Measurements from ENCODE around the gene CRYZL1. TPM values are rescaled to one million over a fixed set of nuclear protein-coding genes. Genes with fewer than 3 reads are reported as not detected.
"Not testable (repeated sequence)": the region's sequence is repeated elsewhere in the genome, so short reads cannot be mapped to it uniquely, and the experiment has no call there.

Gene CRYZL1
- polyA plus RNA-seq, 3 donors from 2014 or later, result 28.8 to 50.2 (median 29.6) TPM

DNA sequence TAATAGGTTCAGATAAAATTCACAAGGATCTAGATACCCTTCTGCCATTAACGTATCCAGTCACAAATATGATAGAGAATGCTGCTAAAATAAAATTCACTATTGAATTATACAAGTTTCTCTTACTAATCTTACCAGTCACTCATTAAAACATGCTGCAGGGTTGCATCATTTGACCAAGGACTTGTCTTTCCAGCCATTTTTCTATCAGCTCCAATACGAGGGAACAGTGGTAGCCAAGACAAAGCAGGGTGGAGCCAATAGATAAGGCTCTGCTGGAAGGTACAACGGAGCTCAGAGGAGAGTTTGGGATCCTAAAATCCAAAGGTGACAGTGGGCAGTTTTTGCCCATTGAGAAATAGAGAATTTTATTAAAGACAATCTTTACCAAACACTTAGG is 57.1 kb downstream of the CRYZL1 start:
- H3K4me3 Mint-ChIP-seq, result no peak overlapping the region
- DNase-seq, result no peak
- H3K4me1 Mint-ChIP-seq, result peaks cover 15 to 21% of the 10 kb centered on the region in 2 donors
- H3K36me3 Mint-ChIP-seq, result no peaks in the 10 kb centered on the region
- no peak overlapping the region for H3K27ac Mint-ChIP-seq
- peaks cover 0 to 4% (median 4%) of the 10 kb centered on the region in 3 donors for H3K27me3 Mint-ChIP-seq (ENCODE audit: low read depth in 3 of 3)
- no peaks in the 10 kb centered on the region for H3K9me3 Mint-ChIP-seq

GRCh38 chr21:33578959-33579542 is 62.5 kb downstream of the CRYZL1 start:
- peak overlapping the region in 4 of 6 donors; percentile 45 to 80 (median 70) for H3K27ac Mint-ChIP-seq
- DNase-seq, result no peak
- no peaks in the 10 kb centered on the region for H3K27me3 Mint-ChIP-seq (ENCODE audit: low read depth in 3 of 3)
- H3K4me3 Mint-ChIP-seq, result no peak overlapping the region
- no peaks in the 10 kb centered on the region for H3K9me3 Mint-ChIP-seq
- H3K4me1 Mint-ChIP-seq, result no peaks in the 10 kb centered on the region
- H3K36me3 Mint-ChIP-seq, result peaks cover 0 to 12% (median 2%) of the 10 kb centered on the region in 3 donors

GRCh38 chr21:33578214-33578613 is 63.3 kb downstream of the CRYZL1 start:
- peaks cover 0 to 16% (median 2%) of the 10 kb centered on the region in 3 donors for H3K36me3 Mint-ChIP-seq
- no peaks in the 10 kb centered on the region for H3K9me3 Mint-ChIP-seq
- H3K27ac Mint-ChIP-seq, result peak overlapping the region in 2 of 6 donors; percentile 27 to 45
- H3K4me1 Mint-ChIP-seq, result no peaks in the 10 kb centered on the region
- no peak overlapping the region for H3K4me3 Mint-ChIP-seq
- no peaks in the 10 kb centered on the region for H3K27me3 Mint-ChIP-seq (ENCODE audit: low read depth in 3 of 3)
- no peak for DNase-seq

DNA sequence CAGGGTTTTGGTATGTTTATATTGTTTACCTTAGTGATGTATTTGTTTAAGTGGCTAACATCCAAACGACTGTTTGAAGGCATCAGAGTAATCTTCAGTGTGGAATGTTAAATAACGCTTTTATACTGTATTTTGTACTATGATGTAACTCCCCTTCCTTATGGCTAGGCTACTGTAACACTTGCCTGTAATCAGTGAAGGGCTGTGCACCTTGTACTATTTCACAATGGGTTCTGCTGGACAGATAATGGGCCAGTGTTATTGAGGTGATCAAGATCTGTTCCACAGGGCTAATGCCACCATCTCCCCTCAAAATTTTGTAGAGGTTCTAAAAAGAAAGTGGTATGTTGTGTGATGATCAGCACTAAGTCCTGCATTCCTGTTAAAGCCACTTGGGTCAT is 64.8 kb downstream of the CRYZL1 start:
- Mint-ChIP-seq H3K36me3 (peaks cover 0 to 16% (median 8%) of the 10 kb centered on the region in 3 donors), H3K27ac (peak overlapping the region in 3 of 6 donors; percentile 3 to 33 (median 4))
- not testable (repeated sequence) for H3K9me3 Mint-ChIP-seq; DNase-seq; H3K27me3 Mint-ChIP-seq (ENCODE audit: low read depth in 3 of 3); H3K4me1 Mint-ChIP-seq; H3K4me3 Mint-ChIP-seq

DNA sequence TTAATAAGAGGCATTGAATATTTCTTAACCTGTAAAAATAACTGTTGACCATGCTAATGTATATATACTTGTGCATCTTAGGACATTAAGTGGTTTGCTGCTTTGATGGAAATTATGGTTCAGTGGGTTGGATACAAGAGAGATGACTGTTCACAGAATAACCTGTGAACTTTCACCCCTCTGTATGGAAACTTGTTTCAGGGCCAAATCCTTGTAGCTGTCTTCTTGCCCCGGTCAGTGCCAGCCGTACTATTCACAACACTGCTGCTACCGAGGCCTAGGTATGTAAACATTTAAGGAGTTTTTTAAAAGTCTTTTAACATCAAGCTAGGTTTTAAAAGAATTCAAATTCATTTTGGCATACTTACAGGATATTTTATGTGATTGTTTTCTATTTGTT is 69.2 kb downstream of the CRYZL1 start:
- no peaks in the 10 kb centered on the region for H3K27me3 Mint-ChIP-seq (ENCODE audit: low read depth in 3 of 3)
- peaks cover 6 to 24% (median 21%) of the 10 kb centered on the region in 3 donors for H3K36me3 Mint-ChIP-seq
- peak overlapping the region in 4 of 6 donors; percentile 28 to 63 (median 45) for H3K27ac Mint-ChIP-seq
- no peak overlapping the region for H3K4me3 Mint-ChIP-seq
- H3K4me1 Mint-ChIP-seq, result peaks cover 13 to 20% of the 10 kb centered on the region in 2 donors
- DNase-seq, result no peak
- no peaks in the 10 kb centered on the region for H3K9me3 Mint-ChIP-seq

- Mint-ChIP-seq H3K36me3 (peaks cover 6 to 26% (median 17%) of the 10 kb centered on the region in 3 donors), H3K4me3 (no peak overlapping the region), H3K27ac (peak overlapping the region in 4 of 6 donors; percentile 26 to 61 (median 44)), H3K4me1 (peaks cover 13 to 36% of the 10 kb centered on the region in 2 donors), H3K9me3 (no peaks in the 10 kb centered on the region), H3K27me3 (ENCODE audit: low read depth in 3 of 3) (no peaks in the 10 kb centered on the region)
- no peak for DNase-seq
These were observed 71.5 kb downstream of the CRYZL1 start for GRCh38 chr21:33569991-33570390.

DNA sequence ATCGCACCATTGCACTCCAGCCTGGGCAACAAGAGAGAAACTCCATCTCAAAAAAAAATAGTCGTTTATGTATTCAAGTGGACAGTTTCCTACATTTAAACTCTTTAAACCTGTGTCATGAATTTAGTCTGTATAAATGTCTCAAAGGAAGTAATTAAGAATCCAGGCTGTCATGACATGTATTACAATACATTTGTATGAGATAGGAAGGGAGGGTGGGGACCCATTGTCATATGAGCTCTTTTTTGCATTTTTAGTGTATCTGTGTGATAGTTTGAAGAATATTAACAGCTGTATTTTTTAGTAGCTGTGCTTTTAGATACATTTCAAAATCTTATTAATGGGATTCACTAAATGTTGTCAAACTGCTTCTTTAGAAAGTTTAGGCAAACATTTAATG is 73.1 kb downstream of the CRYZL1 start:
- Mint-ChIP-seq H3K4me1 (peaks cover 18 to 43% of the 10 kb centered on the region in 2 donors), H3K4me3 (no peak overlapping the region), H3K9me3 (no peaks in the 10 kb centered on the region), H3K36me3 (peaks cover 6 to 27% (median 9%) of the 10 kb centered on the region in 3 donors), H3K27me3 (ENCODE audit: low read depth in 3 of 3) (no peaks in the 10 kb centered on the region), H3K27ac (peak overlapping the region in 1 of 6 donors; percentile 23)
- DNase-seq, result no peak

- peak overlapping the region in 5 of 6 donors; percentile 23 to 45 (median 28) for H3K27ac Mint-ChIP-seq
- peaks cover 6 to 27% (median 9%) of the 10 kb centered on the region in 3 donors for H3K36me3 Mint-ChIP-seq
- no peak overlapping the region for H3K4me3 Mint-ChIP-seq
- H3K9me3 Mint-ChIP-seq, result no peaks in the 10 kb centered on the region
- no peak for DNase-seq
- peaks cover 23 to 48% of the 10 kb centered on the region in 2 donors for H3K4me1 Mint-ChIP-seq
- H3K27me3 Mint-ChIP-seq (ENCODE audit: low read depth in 3 of 3), result no peaks in the 10 kb centered on the region
These were observed 73.6 kb downstream of the CRYZL1 start for GRCh38 chr21:33567914-33568313.

DNA sequence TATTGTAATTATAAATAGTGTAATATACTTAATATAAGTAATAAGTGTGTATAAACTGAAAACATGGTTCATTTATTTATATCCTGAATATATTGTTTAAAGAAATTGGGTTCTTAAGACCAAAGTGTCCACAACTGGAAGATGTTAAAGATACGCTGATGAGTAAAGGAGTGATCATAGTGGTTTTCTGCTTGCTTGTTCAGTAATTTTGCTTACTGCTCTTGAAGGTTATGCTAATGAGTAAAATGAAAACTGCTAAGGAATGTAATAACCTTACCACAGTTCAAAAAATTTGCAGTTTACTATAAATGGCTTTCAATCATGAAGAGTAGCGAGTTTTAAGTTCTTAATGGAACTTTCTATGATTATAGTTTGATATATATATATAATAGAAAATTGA is 75.0 kb downstream of the CRYZL1 start:
- peaks cover 9 to 21% (median 14%) of the 10 kb centered on the region in 3 donors for H3K36me3 Mint-ChIP-seq
- H3K4me3 Mint-ChIP-seq, result no peak overlapping the region
- H3K4me1 Mint-ChIP-seq, result peaks cover 29 to 52% of the 10 kb centered on the region in 2 donors
- no peak for DNase-seq
- no peaks in the 10 kb centered on the region for H3K27me3 Mint-ChIP-seq (ENCODE audit: low read depth in 3 of 3)
- no peaks in the 10 kb centered on the region for H3K9me3 Mint-ChIP-seq
- H3K27ac Mint-ChIP-seq, result no peak overlapping the region

DNA sequence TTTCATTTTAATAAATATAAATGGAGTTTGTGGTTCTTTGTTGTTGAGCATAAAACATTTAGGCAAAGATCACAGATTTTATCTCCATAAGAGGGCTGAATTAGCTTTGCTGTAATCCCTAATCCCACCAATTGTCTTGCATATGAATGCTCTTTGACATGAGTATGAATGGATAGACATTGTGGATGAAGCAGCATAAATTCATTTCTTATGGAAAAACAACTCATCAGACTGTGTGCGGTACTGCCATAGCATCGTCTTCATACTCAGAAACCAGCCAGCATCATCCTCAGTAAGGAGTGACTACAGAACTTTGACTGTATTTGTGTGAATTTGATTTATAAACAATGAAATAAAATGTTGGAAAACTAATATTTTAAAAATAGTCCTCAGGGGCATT is 79.2 kb downstream of the CRYZL1 start:
- no peak overlapping the region for H3K4me3 Mint-ChIP-seq
- no peaks in the 10 kb centered on the region for H3K9me3 Mint-ChIP-seq
- peaks cover 0 to 6% (median 2%) of the 10 kb centered on the region in 3 donors for H3K27me3 Mint-ChIP-seq (ENCODE audit: low read depth in 3 of 3)
- no peak for DNase-seq
- H3K4me1 Mint-ChIP-seq, result peaks cover 30 to 78% of the 10 kb centered on the region in 2 donors
- peak overlapping the region in 2 of 6 donors; percentile 38 to 41 for H3K27ac Mint-ChIP-seq
- H3K36me3 Mint-ChIP-seq, result peaks cover 28 to 46% (median 38%) of the 10 kb centered on the region in 3 donors

- H3K27ac Mint-ChIP-seq, result peak overlapping the region; percentile 31 to 68 (median 53)
- peaks cover 41 to 78% of the 10 kb centered on the region in 2 donors for H3K4me1 Mint-ChIP-seq
- no peak overlapping the region for H3K4me3 Mint-ChIP-seq
- H3K9me3 Mint-ChIP-seq, result no peaks in the 10 kb centered on the region
- H3K36me3 Mint-ChIP-seq, result peaks cover 28 to 54% (median 46%) of the 10 kb centered on the region in 3 donors
- DNase-seq, result no peak
- H3K27me3 Mint-ChIP-seq (ENCODE audit: low read depth in 3 of 3), result peaks cover 0 to 10% (median 2%) of the 10 kb centered on the region in 3 donors
These were observed 80.2 kb downstream of the CRYZL1 start for GRCh38 chr21:33561373-33561772.

DNA sequence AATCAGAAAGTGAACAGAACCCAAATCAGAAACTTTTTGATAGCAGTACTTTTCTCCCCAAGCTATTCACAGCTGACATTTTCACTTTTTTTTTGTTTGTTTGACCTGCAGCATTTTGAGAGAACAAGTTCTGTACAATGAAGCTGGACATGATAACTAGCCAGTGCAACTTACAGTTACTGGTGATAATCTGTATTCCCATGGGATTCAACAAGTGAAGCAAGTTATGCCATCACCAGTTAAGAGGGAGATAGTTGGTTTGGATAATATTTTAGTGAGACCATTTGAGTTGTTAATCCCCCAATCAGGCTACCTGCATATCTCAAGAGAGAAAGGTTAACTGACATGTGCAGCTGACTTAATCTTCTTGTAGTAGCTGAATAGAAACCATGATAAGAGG is 80.6 kb downstream of the CRYZL1 start:
- Mint-ChIP-seq H3K4me1 (peaks cover 45 to 78% of the 10 kb centered on the region in 2 donors), H3K36me3 (peaks cover 31 to 57% (median 50%) of the 10 kb centered on the region in 3 donors), H3K9me3 (no peaks in the 10 kb centered on the region), H3K27ac (peak overlapping the region; percentile 31 to 68 (median 53)), H3K27me3 (ENCODE audit: low read depth in 3 of 3) (peaks cover 0 to 14% (median 2%) of the 10 kb centered on the region in 3 donors), H3K4me3 (no peak overlapping the region)
- DNase-seq, result no peak

DNA sequence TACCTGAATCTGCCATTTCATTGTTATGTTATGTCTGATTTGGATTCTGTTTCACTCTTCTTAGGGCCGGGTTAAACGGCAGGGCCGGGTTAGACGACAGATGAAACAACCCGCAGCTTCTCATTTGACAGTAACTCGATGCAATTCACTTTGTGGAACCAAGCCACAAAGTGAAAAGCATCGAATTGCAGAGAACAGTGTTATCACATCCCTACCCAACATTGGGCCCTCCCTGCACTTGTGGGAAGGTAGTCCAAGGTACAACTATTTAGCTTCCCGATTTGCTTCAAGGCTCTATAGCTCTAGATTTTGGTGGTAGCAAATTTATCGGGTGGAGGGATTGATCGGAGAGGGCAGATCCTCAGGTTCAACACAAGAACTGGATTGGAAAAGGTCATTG is 81.7 kb downstream of the CRYZL1 start:
- peak overlapping the region in 2 of 6 donors; percentile 27 to 30 for H3K27ac Mint-ChIP-seq
- no peak overlapping the region for H3K4me3 Mint-ChIP-seq
- H3K4me1 Mint-ChIP-seq, result peaks cover 54 to 85% of the 10 kb centered on the region in 2 donors
- H3K36me3 Mint-ChIP-seq, result peaks cover 37 to 66% (median 55%) of the 10 kb centered on the region in 3 donors
- no peaks in the 10 kb centered on the region for H3K9me3 Mint-ChIP-seq
- DNase-seq, result no peak
- peaks cover 0 to 14% (median 3%) of the 10 kb centered on the region in 3 donors for H3K27me3 Mint-ChIP-seq (ENCODE audit: low read depth in 3 of 3)

DNA sequence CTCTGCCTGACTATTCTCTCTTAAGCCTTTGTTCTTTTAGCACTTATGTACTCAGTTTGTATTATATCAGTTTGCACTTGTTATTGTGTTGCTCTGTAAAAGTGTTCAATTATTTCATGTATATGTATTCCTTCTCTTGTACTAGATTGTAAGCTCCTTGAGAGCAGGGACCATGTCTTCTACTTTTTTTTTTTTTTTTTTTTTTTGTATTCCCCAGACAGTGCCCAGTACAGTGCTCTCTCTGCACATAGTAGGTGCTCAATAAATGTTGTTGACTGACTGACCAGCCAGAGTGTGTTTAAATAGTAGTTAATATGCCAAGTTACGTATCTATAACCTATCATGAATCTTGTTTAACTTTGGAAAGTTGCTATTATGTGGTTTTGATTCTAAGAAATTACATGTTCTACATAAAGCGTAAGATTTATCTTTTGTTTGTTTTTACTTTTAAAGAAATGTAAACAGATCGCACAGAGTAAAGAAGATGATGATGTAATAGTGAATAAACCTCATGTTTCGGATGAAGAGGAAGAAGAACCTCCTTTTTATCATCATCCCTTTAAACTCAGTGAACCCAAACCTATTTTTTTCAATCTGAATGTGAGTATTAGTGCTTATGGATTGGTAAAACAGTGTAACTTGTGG is 82.6 kb downstream of the CRYZL1 start:
- no peak overlapping the region for H3K4me3 Mint-ChIP-seq
- no peaks in the 10 kb centered on the region for H3K9me3 Mint-ChIP-seq
- H3K4me1 Mint-ChIP-seq, result peaks cover 61 to 92% of the 10 kb centered on the region in 2 donors

More for the DNA sequence above, 82.6 kb downstream of the CRYZL1 start:
- peaks cover 46 to 72% (median 55%) of the 10 kb centered on the region in 3 donors for H3K36me3 Mint-ChIP-seq
- no peak for DNase-seq
- peak overlapping the region in 1 of 6 donors; percentile 28 for H3K27ac Mint-ChIP-seq
- peaks cover 5 to 14% (median 5%) of the 10 kb centered on the region in 3 donors for H3K27me3 Mint-ChIP-seq (ENCODE audit: low read depth in 3 of 3)
